C4-2B (cell line): ENCODE data around the gene SERINC5.

Experiments
- CTCF ChIP-seq: fragments of 450-650 bp; conservative IDR thresholded peaks from 2 replicates; pipeline ENCODE4 v1.5.1; 2017; ENCODE audit warnings: mild to moderate bottlenecking
- ZFX ChIP-seq: fragments of 450-650 bp; IDR thresholded peaks from 2 replicates; pipeline ENCODE4 v1.6.1; 2017

GRCh38 chr5:80238778-80239679 lies 16.8 kb downstream of the SERINC5 start:
- TF ChIP-seq CTCF (no peak), ZFX (no peak)
